KOPT-K1 (cell line): Measurements from ENCODE around the gene ACKR2.
"Not testable (repeated sequence)": the region's sequence is repeated elsewhere in the genome, so short reads cannot be mapped to it uniquely, and the experiment has no call there.

ENCODE experiments used
- H3K27ac ChIP-seq: fragments of 200-600 bp; sonication (generic); 2 replicates; pipeline ENCODE4 v1.5.1; 2016; ENCODE audit warnings: antibody characterized with exemption, mild to moderate bottlenecking, low read depth, low read length; ENCODE audit not compliant: poor library complexity, severe bottlenecking
- H3K36me3 ChIP-seq: fragments of 200-600 bp; sonication (generic); 2 replicates; pipeline ENCODE4 v1.5.1; 2017; ENCODE audit warnings: antibody characterized with exemption, mild to moderate bottlenecking, low read length, moderate library complexity; ENCODE audit not compliant: insufficient read depth
- H3K9me3 ChIP-seq: fragments of 200-600 bp; sonication (generic); 2 replicates; pipeline ENCODE4 v1.5.1; 2017; ENCODE audit warnings: antibody characterized with exemption, low read length, mild to moderate bottlenecking; ENCODE audit not compliant: insufficient read depth, poor library complexity, severe bottlenecking

Gene ACKR2

DNA sequence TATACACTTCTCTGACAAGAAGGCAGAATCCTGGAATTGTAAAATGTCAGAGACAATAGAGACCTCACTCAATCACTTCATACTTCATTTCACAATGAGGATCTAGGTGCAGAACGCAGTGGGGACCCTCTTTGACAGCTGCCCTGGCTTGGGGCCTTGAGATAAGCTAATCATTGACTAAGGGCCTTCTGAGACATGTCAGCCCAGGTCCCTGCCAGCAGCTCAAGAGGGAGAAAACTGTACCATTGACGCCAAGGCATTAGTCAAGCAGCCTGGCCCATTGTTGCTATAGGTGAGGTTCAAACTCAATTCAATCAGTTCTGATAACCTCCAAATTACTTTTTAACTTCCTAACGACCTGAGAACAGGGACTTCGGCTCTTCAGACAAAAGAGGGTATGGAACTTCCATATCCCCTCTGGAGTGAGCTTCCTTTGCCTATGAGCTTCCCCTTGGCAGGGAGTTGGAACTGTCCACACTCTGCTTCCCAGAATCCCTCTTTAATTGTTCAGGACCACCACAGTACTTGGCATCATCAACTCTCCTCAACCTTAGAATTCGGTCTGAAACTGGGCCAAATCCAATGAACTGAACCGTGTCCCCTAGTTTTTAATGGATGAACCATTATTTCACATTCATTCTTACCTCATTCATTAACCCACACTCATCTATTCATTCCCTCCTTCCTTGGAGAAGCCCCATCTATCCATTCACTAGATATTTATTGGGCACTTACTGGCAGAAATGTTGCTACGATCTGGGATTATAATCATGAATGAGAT is 67.9 kb downstream of the ACKR2 start:
- H3K36me3 ChIP-seq = no peaks in the 10 kb centered on the region
- H3K9me3 ChIP-seq = no peaks in the 10 kb centered on the region
- H3K27ac ChIP-seq = no peak overlapping the region

DNA sequence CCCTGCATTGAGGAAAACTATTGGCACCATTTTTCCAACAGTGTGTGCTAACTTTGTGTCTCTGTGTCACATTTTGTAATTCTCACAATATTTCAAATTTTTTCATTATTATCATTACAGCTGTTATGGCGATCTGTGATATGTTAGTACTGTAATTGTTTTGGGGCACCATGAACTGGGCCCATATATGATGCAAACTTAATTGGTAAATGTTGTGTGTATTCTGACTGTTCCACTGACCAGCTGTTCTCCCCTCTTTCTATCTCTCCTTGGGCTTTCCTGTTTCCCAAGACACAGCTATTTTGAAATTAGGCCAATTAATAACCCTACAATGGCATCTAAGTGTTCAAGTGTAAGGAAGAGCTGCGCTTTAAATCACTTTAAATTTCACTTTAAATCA is 68.6 kb downstream of the ACKR2 start:
- H3K36me3 ChIP-seq = no peaks in the 10 kb centered on the region
- H3K9me3 ChIP-seq = no peaks in the 10 kb centered on the region
- H3K27ac ChIP-seq = no peak overlapping the region

DNA sequence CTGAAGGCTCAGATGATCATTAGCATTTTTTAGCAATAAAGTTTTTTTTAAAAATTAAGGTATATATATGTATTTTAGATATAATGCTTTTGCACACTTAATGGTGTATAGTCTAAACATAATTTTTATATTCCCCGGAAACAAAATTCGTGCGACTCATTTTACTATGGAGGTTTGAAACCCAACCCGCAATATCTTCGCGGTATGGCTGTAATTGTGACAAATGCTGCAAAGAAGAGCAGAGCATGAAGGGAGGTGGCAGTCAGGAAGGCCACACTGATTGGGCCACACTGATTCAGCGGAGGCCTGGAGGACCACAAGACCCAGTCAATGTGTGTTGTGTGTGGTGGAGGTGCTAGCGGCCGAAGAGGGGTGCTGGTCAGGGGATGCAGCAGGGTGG is 70.9 kb downstream of the ACKR2 start:
- no peak overlapping the region for H3K27ac ChIP-seq
- H3K36me3 ChIP-seq = no peaks in the 10 kb centered on the region
- no peaks in the 10 kb centered on the region for H3K9me3 ChIP-seq

DNA sequence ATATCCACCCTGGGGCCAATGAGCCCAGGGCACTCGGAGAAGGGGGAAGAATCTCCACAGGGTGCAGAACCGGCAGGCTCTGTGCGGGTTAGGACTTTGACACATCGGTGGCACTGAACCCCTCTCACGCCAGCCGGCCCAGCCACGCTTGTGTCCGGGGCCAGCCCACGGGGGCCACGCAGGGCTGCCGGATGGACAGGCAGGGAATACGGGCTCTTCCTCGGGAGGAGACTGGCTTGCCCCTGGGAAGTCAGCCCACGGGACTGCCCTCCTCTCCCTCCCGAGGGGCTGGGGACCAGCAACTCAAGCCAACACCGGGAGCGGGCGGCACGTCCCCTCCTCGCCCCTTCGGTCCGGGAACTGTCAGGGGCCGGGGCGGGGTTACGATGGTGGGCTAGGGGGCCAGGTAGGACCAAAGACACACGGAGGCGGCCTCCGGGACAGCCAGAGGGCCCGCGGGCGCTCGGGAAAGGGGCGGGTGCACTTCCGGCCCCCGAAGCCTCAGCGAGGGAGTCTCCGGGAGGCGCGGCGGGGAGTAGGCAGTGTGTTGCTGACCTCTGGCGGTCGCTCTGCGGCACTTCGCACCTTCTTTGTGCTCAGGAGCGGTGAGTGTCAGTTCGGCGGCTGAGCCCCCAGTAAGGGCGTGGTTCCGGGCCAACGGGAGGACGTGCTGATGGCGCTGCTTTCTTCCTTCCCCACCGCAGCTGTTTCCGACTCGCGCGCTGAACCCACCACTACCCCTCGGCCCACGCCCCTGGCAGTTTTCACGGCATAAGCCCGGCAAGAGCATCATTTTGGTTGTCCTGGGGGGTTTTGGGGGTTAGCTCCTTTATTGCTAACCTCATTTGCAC is 71.6 kb downstream of the ACKR2 start:
- Histone ChIP-seq H3K9me3 (no peaks in the 10 kb centered on the region), H3K27ac (peak overlapping the region; percentile 41), H3K36me3 (no peaks in the 10 kb centered on the region)

DNA sequence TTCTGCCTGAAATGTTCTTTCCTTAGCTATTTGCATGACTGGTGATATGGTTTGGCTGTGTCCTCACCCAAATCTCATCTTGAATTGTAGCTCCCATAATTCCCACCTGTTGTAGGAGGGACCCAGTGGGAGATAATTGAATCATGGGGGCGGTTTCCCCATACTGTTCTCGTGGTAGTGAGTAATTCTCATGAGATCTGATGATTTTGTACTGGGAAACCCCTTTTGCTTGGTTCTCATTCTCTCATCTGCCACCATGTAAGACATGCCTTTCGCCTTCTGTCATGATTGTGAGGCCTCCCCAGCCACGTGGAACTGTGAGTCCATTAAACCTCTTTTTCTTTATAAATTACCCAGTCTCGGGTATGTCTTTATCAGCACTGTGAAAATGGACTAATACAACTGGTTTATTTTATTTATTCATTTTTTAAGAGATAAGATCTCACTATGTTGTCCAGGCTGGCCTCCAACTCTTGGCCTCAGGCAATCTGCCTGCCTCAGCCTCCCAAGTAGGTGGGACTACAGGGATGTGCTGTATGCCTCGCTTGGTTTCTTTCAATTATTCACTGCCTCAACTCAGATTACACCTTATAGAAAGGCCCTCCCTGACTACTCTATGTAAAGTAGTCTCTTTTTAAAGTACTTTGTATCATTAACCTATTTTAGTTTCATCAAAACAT is 74.1 kb downstream of the ACKR2 start:
- H3K9me3 ChIP-seq, H3K36me3 ChIP-seq, H3K27ac ChIP-seq: not testable (repeated sequence)

DNA sequence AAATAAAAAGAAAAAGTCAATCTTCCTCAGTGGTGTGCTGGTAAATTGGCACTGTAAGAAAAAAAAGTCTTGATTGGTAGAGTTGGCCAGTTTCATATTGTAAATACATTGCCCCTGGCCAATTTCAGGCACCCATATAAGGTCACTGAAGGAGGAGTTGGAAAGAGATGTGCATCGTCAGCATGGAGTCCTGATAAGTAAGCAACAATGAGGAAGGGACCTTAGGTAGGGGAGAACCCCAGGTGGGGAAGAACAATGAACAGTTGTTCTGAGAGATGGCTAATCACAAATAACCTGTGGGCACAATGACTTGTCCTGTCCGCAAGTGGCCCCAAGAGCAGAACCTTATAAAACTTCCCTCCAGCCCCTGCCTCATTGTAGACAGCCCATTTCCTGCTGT is 75.1 kb downstream of the ACKR2 start:
- Histone ChIP-seq H3K9me3 (no peaks in the 10 kb centered on the region), H3K27ac (no peak overlapping the region), H3K36me3 (no peaks in the 10 kb centered on the region)

DNA sequence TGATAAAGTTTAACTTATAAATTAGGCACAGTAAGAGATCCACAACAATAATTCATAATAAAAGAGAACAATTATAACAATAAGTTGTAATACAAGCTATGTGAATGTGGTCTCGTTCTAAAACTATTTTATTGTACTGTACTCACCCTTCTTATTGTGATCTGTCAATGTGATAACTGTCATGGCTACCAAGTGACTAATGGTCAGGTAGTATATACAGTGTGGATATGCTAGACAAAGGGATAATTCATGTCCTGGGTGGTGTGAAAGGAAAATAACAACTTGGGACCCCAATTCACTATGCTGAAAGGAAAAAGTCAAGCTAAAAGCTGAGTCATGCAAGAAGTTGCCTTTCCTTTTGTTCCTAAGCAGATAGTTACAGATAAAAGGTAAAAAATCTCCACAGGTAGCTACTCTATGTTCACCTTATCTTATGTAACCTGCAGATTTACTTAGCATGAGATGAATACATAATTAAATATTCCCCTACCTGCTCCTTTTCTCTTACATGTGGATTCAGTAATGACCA is 77.1 kb downstream of the ACKR2 start:
- no peaks in the 10 kb centered on the region for H3K9me3 ChIP-seq
- no peaks in the 10 kb centered on the region for H3K36me3 ChIP-seq
- no peak overlapping the region for H3K27ac ChIP-seq

DNA sequence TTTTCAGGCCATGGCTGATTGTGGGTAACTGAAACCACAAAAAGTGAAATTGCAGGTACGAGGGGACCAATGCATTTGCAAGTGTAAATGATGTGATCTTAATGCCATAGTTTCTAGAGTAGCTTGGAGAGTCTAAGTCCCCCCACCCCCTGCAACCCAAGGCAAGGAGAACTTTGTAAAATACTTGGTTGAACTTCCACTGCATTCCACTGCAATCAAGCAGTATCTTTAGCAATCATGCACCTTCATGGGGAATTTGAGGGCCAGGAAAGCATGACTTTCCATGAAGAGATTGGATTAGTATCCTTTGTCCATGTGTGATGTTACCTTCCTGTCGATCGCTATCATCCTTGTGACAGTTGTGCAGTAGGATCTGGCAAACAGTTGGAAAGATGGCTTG is 77.8 kb downstream of the ACKR2 start:
- Histone ChIP-seq H3K9me3 (no peaks in the 10 kb centered on the region), H3K27ac (no peak overlapping the region), H3K36me3 (no peaks in the 10 kb centered on the region)

DNA sequence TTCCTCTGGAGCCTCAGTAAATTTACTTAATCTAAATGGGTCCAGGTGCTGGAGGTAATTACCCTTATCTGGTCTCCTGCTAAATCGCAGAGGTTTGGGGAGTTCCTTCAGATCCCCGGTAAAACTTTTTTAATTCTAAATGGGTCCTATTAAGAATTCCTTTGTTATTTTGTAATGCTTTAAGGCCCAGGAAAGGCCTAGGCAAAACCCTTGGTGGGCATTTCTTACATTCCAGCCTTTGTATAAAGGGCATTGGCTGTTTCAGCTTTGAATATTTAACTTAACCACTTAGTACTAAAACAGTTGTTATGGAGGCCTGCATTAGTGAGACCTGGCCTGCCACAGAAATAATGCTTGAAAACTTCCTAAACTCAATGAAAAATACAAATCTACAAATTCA is 81.8 kb downstream of the ACKR2 start:
- no peaks in the 10 kb centered on the region for H3K9me3 ChIP-seq
- H3K36me3 ChIP-seq = no peaks in the 10 kb centered on the region
- H3K27ac ChIP-seq = no peak overlapping the region

DNA sequence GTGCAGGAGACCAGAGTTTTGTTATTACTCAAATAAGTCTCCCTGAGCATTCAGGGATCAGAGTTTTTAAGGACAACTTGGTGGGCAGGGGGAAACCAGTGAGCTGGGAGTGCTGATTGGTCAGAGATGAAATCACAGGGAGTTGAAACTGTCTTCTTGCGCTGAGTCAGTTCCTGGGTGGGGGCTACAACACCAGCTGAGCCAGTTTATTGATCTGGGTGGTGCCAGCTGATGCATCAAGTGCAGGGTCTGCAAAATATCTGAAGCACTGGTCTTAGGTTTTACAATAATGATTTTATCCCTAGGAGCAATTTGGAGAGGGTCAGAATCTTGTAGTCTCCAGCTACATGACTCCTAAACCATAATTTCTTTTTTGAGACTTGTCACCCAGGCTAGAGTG is 82.9 kb downstream of the ACKR2 start:
- Histone ChIP-seq H3K9me3 (no peaks in the 10 kb centered on the region), H3K27ac (no peak overlapping the region)

DNA sequence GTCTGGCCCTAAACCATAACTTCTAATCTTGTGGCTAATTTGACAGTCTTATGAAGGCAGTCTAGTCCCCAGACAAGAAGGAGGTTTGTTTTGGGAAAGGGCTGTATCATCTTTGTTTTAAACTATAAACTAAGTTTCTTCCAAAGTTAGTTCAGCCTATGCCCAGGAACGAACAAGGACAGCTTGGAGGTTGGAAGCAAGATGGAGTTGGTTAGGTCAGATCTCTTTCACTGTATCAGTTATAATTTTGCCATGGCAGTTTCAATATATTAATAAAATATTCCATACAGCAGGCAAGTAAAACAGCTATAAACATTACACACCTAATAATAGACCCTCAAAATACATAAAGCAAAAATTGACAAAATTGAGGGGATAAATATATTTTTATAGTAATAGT is 83.6 kb downstream of the ACKR2 start:
- H3K36me3 ChIP-seq = no peaks in the 10 kb centered on the region
- H3K27ac ChIP-seq = no peak overlapping the region

More for the DNA sequence above, 82.9 kb downstream of the ACKR2 start:
- no peaks in the 10 kb centered on the region for H3K36me3 ChIP-seq

DNA sequence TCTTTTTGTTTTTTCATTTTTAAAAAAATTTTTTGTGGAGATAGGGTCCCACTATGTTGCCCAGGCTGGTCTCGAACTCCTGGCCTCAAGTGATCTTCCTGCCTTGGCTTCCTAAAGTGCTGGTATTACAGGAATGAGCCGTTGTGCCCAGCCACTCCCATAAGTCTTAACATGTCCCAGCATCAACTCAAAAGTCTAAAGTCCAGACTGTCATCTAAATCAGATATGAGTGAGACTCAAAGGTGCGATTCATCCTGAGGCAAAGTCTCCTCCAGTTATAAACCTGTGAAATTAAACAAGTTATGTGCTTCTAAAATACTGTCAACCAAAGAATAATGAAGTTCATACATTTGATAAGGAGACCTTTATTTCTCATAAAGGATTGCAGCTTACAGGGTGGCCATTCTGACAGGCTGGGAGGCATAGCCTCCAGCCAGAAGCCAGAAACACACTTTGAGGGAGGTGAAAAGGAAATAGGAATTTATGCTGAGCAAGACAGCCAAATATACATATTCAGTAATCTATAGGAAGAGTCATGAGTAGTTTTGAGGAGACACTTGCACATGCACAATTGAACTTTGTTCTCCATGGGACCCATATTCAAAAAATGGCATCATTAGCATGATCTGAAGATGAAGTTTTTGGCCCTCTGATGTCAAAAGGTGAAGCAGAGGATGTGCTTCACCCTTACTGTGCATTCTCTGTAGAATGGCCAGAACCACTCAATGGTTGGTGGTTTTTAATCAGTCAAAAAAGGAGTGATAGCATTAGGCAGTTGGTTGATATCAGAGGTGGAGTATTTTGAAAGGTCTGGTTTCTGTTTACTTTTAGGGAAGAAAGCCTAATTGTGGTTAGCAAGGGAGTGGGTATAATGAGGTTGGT is 85.7 kb downstream of the ACKR2 start:
- H3K36me3 ChIP-seq = no peaks in the 10 kb centered on the region
- no peaks in the 10 kb centered on the region for H3K9me3 ChIP-seq
- H3K27ac ChIP-seq = no peak overlapping the region

More for the DNA sequence above, 83.6 kb downstream of the ACKR2 start:
- no peaks in the 10 kb centered on the region for H3K9me3 ChIP-seq

DNA sequence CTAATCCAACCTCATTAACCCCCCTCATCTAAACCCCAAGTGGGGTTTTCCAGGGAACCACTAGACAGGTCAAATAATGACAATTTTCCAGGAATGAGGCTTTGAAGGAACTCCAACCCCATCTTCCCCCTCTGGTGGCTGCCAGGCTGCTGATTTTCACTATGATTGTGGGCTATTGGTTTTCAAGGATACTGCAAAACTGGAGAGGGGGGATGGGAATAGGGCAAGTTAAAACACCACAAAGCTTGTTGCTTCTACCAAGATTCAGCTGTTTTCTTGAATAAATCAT is 86.3 kb downstream of the ACKR2 start:
- no peak overlapping the region for H3K27ac ChIP-seq
- no peaks in the 10 kb centered on the region for H3K36me3 ChIP-seq
- H3K9me3 ChIP-seq = no peaks in the 10 kb centered on the region

DNA sequence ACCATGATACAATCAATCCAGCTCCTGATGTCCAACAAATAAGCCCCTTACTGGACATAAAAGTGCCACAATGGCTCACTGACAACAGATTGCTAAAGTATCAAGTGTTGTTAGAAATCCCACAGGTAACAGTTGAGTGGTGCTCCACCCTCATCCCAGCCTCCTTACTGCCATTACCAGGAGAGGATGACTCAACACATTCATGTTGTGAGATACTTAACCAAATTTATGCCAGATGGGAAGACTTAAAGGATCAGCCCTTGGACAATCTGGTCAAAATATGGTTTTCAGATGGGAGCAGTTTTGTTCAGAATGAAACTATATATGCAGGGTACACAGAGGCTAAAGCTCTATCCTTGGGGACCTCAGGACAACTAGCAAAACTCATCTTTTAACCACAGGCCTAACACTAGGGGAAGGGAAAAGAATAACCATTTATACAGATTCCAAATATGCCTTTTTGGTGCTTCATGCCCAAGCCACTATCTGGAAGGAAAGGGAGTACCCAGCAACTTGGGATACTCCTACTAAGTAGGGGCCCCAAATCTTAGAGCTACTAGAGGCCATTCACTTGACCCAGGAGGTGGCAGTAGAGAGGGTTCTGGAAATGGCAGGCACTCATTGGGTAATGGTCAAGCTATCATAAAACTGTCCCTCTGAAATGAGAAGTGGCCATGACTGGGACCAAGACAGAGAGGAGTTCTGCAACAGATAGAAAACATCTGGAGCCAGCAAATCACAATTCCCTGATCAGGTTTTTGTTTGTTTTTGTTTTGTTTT is 89.8 kb downstream of the ACKR2 start:
- no peaks in the 10 kb centered on the region for H3K9me3 ChIP-seq
- no peaks in the 10 kb centered on the region for H3K36me3 ChIP-seq
- no peak overlapping the region for H3K27ac ChIP-seq
